SK-N-SH (cell line): Measurements from ENCODE around the gene PPP1R3C. TPM values are rescaled to one million over a fixed set of nuclear protein-coding genes. Genes with fewer than 3 reads are reported as not detected.

Experiments used
- CHD2 ChIP-seq: fragments of 150-350 bp; IDR thresholded peaks from 2 replicates; pipeline ENCODE4 v1.6.1; 2018; ENCODE audit warnings: low read length; ENCODE audit not compliant: partially characterized antibody
- FOSL2 ChIP-seq: IDR thresholded peaks from 2 replicates; pipeline ENCODE4 v1.4.0; 2012; ENCODE audit warnings: low read depth, mild to moderate bottlenecking, moderate library complexity, borderline replicate concordance
- FOXM1 ChIP-seq: IDR thresholded peaks from 2 replicates; pipeline ENCODE4 v1.4.0; 2012; ENCODE audit warnings: low read depth, mild to moderate bottlenecking
- GABPA ChIP-seq: IDR thresholded peaks from 2 replicates; pipeline ENCODE4 v1.4.0; 2012; ENCODE audit warnings: low read depth, mild to moderate bottlenecking
- MEF2A ChIP-seq: IDR thresholded peaks from 2 replicates; pipeline ENCODE4 v1.4.0; 2012; ENCODE audit warnings: low read depth, borderline replicate concordance
- NFIC ChIP-seq: IDR thresholded peaks from 2 replicates; pipeline ENCODE4 v1.4.0; 2012; ENCODE audit warnings: borderline replicate concordance
- POLR2AphosphoS5 ChIP-seq: IDR thresholded peaks from 2 replicates; pipeline ENCODE4 v1.6.1; 2012; ENCODE audit warnings: low read depth, low read length
- RXRA ChIP-seq: IDR thresholded peaks from 2 replicates; pipeline ENCODE4 v1.4.0; 2012; ENCODE audit warnings: low read depth, mild to moderate bottlenecking, borderline replicate concordance
- SIN3A ChIP-seq: IDR thresholded peaks from 2 replicates; pipeline ENCODE4 v1.6.1; 2012; ENCODE audit warnings: low read depth, mild to moderate bottlenecking, low read length, moderate library complexity, borderline replicate concordance
- TAF1 ChIP-seq: IDR thresholded peaks from 2 replicates; pipeline ENCODE4 v1.6.1; 2012; ENCODE audit warnings: low read depth, mild to moderate bottlenecking, low read length, moderate library complexity, borderline replicate concordance
- TCF12 ChIP-seq: IDR thresholded peaks from 2 replicates; pipeline ENCODE4 v1.4.0; 2012
- polyA plus RNA-seq, 3 experiments: library from polyadenylated mRNA; depleted of rRNA; stranded (reverse); fragments of >200 nt; gene quantifications; 2 replicates each; pipeline ENCODE4 v1.2.3, GENCODE V29; 2012
- TF ChIP-seq, protein P1 (sequence below): IDR thresholded peaks from 2 replicates; pipeline ENCODE4; 2012
- TF ChIP-seq, protein P2 (sequence below): IDR thresholded peaks from 2 replicates; pipeline ENCODE4 v1.4.0; 2012; ENCODE audit warnings: low read depth
- TF ChIP-seq, protein P3 (sequence below): fragments of 150-350 bp; IDR thresholded peaks from 2 replicates; pipeline ENCODE4 v1.6.1; 2016; ENCODE audit warnings: mild to moderate bottlenecking, low read depth, low read length
- TF ChIP-seq, protein P4 (sequence below): IDR thresholded peaks from 2 replicates; pipeline ENCODE4 v1.4.0; 2012; ENCODE audit warnings: low read depth, borderline replicate concordance
- TF ChIP-seq, protein P5 (sequence below): IDR thresholded peaks from 2 replicates; pipeline ENCODE4 v1.6.1; 2012; ENCODE audit warnings: mild to moderate bottlenecking, low read depth, low read length, moderate library complexity

Gene PPP1R3C
- polyA plus RNA-seq, 1 of the 3 experiments (the other 2 are of a cell fraction), result 9.0 TPM

DNA sequence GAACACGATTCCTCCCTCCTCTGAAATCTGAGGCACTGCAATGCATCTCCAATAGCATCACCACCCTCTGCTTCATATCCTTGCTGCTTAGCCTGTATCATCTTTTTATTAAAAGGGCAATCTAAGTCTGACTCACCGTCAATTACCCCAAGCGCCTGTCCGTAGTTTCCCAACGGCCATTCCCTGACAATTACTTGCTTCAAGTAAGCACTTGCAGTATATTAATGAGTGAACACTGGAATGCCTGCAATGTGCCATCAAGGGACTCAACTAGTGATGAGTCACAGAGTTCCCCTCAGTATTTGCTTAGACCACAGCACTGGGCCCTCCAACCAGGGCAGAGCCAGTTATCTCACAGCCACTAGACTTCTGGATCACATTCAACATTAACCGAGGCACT lies 19.5 kb upstream of the PPP1R3C start (continued):
- TF ChIP-seq, protein P1, sequence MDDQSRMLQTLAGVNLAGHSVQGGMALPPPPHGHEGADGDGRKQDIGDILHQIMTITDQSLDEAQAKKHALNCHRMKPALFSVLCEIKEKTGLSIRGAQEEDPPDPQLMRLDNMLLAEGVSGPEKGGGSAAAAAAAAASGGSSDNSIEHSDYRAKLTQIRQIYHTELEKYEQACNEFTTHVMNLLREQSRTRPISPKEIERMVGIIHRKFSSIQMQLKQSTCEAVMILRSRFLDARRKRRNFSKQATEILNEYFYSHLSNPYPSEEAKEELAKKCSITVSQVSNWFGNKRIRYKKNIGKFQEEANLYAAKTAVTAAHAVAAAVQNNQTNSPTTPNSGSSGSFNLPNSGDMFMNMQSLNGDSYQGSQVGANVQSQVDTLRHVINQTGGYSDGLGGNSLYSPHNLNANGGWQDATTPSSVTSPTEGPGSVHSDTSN, result peak; percentile 93
- TF ChIP-seq, protein P2, sequence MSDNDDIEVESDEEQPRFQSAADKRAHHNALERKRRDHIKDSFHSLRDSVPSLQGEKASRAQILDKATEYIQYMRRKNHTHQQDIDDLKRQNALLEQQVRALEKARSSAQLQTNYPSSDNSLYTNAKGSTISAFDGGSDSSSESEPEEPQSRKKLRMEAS, result peak; percentile 80
- TF ChIP-seq TAF1, result 0 out of 2 replicates have a peak, but pooled peaks have one; percentile 30
- TF ChIP-seq POLR2AphosphoS5, result peak; percentile 79; the same call in 1 of the 2 replicates
- TF ChIP-seq FOSL2, result peak; percentile 97
- TF ChIP-seq FOXM1, result peak; percentile 88
- TF ChIP-seq, protein P3, sequence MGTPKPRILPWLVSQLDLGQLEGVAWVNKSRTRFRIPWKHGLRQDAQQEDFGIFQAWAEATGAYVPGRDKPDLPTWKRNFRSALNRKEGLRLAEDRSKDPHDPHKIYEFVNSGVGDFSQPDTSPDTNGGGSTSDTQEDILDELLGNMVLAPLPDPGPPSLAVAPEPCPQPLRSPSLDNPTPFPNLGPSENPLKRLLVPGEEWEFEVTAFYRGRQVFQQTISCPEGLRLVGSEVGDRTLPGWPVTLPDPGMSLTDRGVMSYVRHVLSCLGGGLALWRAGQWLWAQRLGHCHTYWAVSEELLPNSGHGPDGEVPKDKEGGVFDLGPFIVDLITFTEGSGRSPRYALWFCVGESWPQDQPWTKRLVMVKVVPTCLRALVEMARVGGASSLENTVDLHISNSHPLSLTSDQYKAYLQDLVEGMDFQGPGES, result no peak
- TF ChIP-seq MEF2A, result no peak
- TF ChIP-seq, protein P4, sequence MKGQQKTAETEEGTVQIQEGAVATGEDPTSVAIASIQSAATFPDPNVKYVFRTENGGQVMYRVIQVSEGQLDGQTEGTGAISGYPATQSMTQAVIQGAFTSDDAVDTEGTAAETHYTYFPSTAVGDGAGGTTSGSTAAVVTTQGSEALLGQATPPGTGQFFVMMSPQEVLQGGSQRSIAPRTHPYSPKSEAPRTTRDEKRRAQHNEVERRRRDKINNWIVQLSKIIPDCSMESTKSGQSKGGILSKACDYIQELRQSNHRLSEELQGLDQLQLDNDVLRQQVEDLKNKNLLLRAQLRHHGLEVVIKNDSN, result 0 out of 2 replicates have a peak, but pooled peaks have one; percentile 3
- peak; percentile 78; the same call in 1 of the 2 replicates for TF ChIP-seq RXRA
- TF ChIP-seq GABPA, result 0 out of 2 replicates have a peak, but pooled peaks have one; percentile 13
- TF ChIP-seq SIN3A, result 0 out of 2 replicates have a peak, but pooled peaks have one; percentile 77
- TF ChIP-seq, protein P5, sequence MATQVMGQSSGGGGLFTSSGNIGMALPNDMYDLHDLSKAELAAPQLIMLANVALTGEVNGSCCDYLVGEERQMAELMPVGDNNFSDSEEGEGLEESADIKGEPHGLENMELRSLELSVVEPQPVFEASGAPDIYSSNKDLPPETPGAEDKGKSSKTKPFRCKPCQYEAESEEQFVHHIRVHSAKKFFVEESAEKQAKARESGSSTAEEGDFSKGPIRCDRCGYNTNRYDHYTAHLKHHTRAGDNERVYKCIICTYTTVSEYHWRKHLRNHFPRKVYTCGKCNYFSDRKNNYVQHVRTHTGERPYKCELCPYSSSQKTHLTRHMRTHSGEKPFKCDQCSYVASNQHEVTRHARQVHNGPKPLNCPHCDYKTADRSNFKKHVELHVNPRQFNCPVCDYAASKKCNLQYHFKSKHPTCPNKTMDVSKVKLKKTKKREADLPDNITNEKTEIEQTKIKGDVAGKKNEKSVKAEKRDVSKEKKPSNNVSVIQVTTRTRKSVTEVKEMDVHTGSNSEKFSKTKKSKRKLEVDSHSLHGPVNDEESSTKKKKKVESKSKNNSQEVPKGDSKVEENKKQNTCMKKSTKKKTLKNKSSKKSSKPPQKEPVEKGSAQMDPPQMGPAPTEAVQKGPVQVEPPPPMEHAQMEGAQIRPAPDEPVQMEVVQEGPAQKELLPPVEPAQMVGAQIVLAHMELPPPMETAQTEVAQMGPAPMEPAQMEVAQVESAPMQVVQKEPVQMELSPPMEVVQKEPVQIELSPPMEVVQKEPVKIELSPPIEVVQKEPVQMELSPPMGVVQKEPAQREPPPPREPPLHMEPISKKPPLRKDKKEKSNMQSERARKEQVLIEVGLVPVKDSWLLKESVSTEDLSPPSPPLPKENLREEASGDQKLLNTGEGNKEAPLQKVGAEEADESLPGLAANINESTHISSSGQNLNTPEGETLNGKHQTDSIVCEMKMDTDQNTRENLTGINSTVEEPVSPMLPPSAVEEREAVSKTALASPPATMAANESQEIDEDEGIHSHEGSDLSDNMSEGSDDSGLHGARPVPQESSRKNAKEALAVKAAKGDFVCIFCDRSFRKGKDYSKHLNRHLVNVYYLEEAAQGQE, result peak; percentile 55; the same call in 1 of the 2 replicates
- peak; percentile 93 for TF ChIP-seq TCF12
- TF ChIP-seq CHD2, result no peak
- TF ChIP-seq NFIC, result peak; percentile 93
